GM23338 (cell line): ENCODE measurements around the gene TTBK1.

Source experiments
- CTCF ChIP-seq, 2 experiments: fragments of 200-600 bp in 1 of 2; sonication (generic) in 1 of 2; conservative IDR thresholded peaks; 2 replicates each; pipeline versions ENCODE4 v1.5.1 to v1.6.1; 2016 to 2017; ENCODE audit warnings: antibody characterized with exemption in 2 of 2, low read depth in 2 of 2, mild to moderate bottlenecking in 2 of 2, moderate library complexity in 1 of 2
- EZH2 ChIP-seq: fragments of 200-600 bp; sonication (generic); IDR thresholded peaks from one replicate; pipeline ENCODE4 v1.8.0; 2017; ENCODE audit warnings: antibody characterized with exemption, mild to moderate bottlenecking, low read depth; ENCODE audit not compliant: unreplicated experiment
- EZH2phosphoT487 ChIP-seq: fragments of 200-600 bp; sonication (generic); IDR thresholded peaks from one replicate; pipeline ENCODE4 v1.8.1; 2018; ENCODE audit warnings: antibody characterized with exemption; ENCODE audit not compliant: unreplicated experiment
- REST ChIP-seq: IDR thresholded peaks from one replicate; pipeline ENCODE4 v1.6.1; 2018; ENCODE audit warnings: antibody characterized with exemption; ENCODE audit not compliant: unreplicated experiment
- ZNF114 ChIP-seq: fragments of 250-450 bp; sonication (Bioruptor Pico); IDR thresholded peaks from 2 replicates; pipeline ENCODE4 v1.5.0; 2020; ENCODE audit warnings: mild to moderate bottlenecking, moderate library complexity

- TF ChIP-seq ZNF114 (CRISPR knock-in tag) = no peak
- TF ChIP-seq CTCF (conservative IDR thresholded peaks at IDR 0.05; ENCODE audit: low read depth in 2 of 2) = no peak
- no peak for TF ChIP-seq EZH2phosphoT487
- TF ChIP-seq EZH2 = no peak
- TF ChIP-seq REST = no peak
Observed at GRCh38 chr6:43253401-43253800, 10.1 kb downstream of the TTBK1 start.
